K562 (cell line): ENCODE results near the gene CLCN2. TPM values are rescaled to one million over a fixed set of nuclear protein-coding genes. Genes with fewer than 3 reads are reported as not detected.
A peak's percentile ranks its signal among the peaks of the same experiment; 100 is the strongest.

Experiments used
- ATAC-seq: fragments of 200-7000 bp; cut with Tn5 transposase; 3 replicates; pipeline ENCODE4 v1.9.1; 2020; ENCODE audit warnings: moderate library complexity
- BruUV-seq: library from RNA; stranded (reverse); fragments of 400-500 nt; replicated peaks from 2 replicates; lab custom pipeline; 2021; lab: Mats Ljungman, UMichigan
- CTCF ChIA-PET: fragments of 300-600 bp; formaldehyde crosslinking; extraction: SDS; loops from one replicate; lab custom pipeline; 2021; ENCODE audit warnings: low intra/inter-chr PET ratio; lab: Yijun Ruan, JAX
- POLR2A ChIA-PET: fragments of 300-600, 350-650 bp; sonication (Branson Sonifier 250); formaldehyde crosslinking; extraction: SDS; loops from one replicate; lab custom pipeline; 2021; ENCODE audit warnings: antibody characterized with exemption, inconsistent platforms; lab: Yijun Ruan, JAX
- DNase-seq, 4 experiments: peaks; one replicate each; pipeline versions ENCODE4 v3.0.0 to v3.0.0-alpha.2; 2011 to 2018; ENCODE audit warnings: low spot score in 3 of 4, mixed read lengths in 3 of 4; ENCODE audit errors: extremely low read depth in 1 of 4
- FAIRE-seq: peaks from 2 replicates; lab custom pipeline; 2011; peaks lifted over from hg19 to GRCh38; lab: Jason Lieb, UNC
- H2AFZ ChIP-seq: 2 replicates; pipeline ENCODE4 v1.6.0; 2011; ENCODE audit warnings: low read depth, low read length, control low read depth, inconsistent platforms
- H3K27ac ChIP-seq: fragments of 200-600 bp; 3 replicates; pipeline ENCODE4 v1.8.0; 2011; ENCODE audit warnings: low read depth, mild to moderate bottlenecking, control low read depth, inconsistent platforms, low read length, moderate library complexity, mixed read lengths; ENCODE audit errors: extremely low read depth
- H3K27me3 ChIP-seq, 2 experiments: fragments of 300-600 bp in 1 of 2; 2 replicates in 1 of 2; 3 replicates in 1 of 2; pipeline versions ENCODE4 v1.6.0 to v1.8.0; 2011; ENCODE audit warnings: inconsistent platforms in 2 of 2, low read length in 2 of 2, mild to moderate bottlenecking in 1 of 2, mixed read lengths in 1 of 2, moderate library complexity in 1 of 2; ENCODE audit not compliant: control insufficient read depth in 2 of 2, insufficient read depth in 2 of 2
- H3K36me3 ChIP-seq: fragments of 300-600 bp; 3 replicates; pipeline ENCODE4 v1.8.0; 2011; ENCODE audit warnings: mild to moderate bottlenecking, low read length, inconsistent platforms; ENCODE audit not compliant: control insufficient read depth, insufficient read depth
- H3K4me1 ChIP-seq, 2 experiments: fragments of 200-600 bp in 1 of 2; replicated peaks in 1 of 2; 2 replicates in 1 of 2; 3 replicates in 1 of 2; pipeline versions ENCODE4 v1.5.1 to v1.8.0; 2011; ENCODE audit warnings: inconsistent platforms in 2 of 2, low read length in 2 of 2, mild to moderate bottlenecking in 1 of 2, mixed read lengths in 1 of 2, moderate library complexity in 1 of 2; ENCODE audit not compliant: control insufficient read depth in 2 of 2, insufficient read depth in 2 of 2
- H3K4me2 ChIP-seq: 2 replicates; pipeline ENCODE4 v1.6.1; 2011; ENCODE audit warnings: low read length, control low read depth, inconsistent platforms, mixed read lengths; ENCODE audit not compliant: insufficient read depth
- H3K4me3 ChIP-seq: fragments of 200-600 bp; sonication (generic), shearing (Covaris generic); 2 replicates; pipeline ENCODE4 v1.5.1; 2016; ENCODE audit warnings: control low read depth, inconsistent platforms
- H3K79me2 ChIP-seq: fragments of 200-600 bp; 3 replicates; pipeline ENCODE4 v1.8.0; 2011; ENCODE audit warnings: low read length, inconsistent platforms; ENCODE audit not compliant: control insufficient read depth, insufficient read depth
- H3K9ac ChIP-seq, 2 experiments: 2 replicates each; pipeline versions ENCODE4 v1.6.0 to v1.6.1; 2011; ENCODE audit warnings: low read depth in 2 of 2, low read length in 2 of 2, control low read depth in 1 of 2, inconsistent platforms in 1 of 2, mild to moderate bottlenecking in 1 of 2, mixed read lengths in 1 of 2; ENCODE audit not compliant: insufficient read depth in 1 of 2
- H3K9me1 ChIP-seq: one replicate; pipeline ENCODE4 v1.6.0; 2011; ENCODE audit warnings: inconsistent platforms, mild to moderate bottlenecking, low read length, moderate library complexity; ENCODE audit not compliant: control insufficient read depth, insufficient read depth
- H3K9me3 ChIP-seq: replicated peaks from 2 replicates; pipeline ENCODE4 v1.5.1; 2011; ENCODE audit warnings: low read depth, low read length, inconsistent platforms; ENCODE audit not compliant: control insufficient read depth, insufficient read depth
- H4K20me1 ChIP-seq: replicated peaks from 2 replicates; pipeline ENCODE4 v1.6.1; 2011; ENCODE audit warnings: low read length, inconsistent platforms, mixed read lengths; ENCODE audit not compliant: control insufficient read depth, insufficient read depth
- ATF3 ChIP-seq, 2 experiments: fragments of 450-650 bp in 1 of 2; sonication (generic) in 1 of 2; formaldehyde crosslinking in 1 of 2; IDR thresholded peaks in 1 of 2; conservative IDR thresholded peaks in 1 of 2; 2 replicates each; pipeline versions ENCODE4 v1.6.1 to v1.8.1; 2016 to 2023; ENCODE audit warnings: mild to moderate bottlenecking in 2 of 2, moderate library complexity in 2 of 2, inconsistent platforms in 1 of 2, missing genetic modification reagents in 1 of 2
- CEBPB ChIP-seq: fragments of 450-650 bp; IDR thresholded peaks from 2 replicates; pipeline ENCODE4 v1.6.1; 2016; ENCODE audit warnings: missing genetic modification characterization, missing compliant biosample characterization
- FOXA3 ChIP-seq, 2 experiments: fragments of 450-650 bp in 1 of 2; sonication (generic) in 1 of 2; formaldehyde crosslinking; IDR thresholded peaks in 1 of 2; conservative IDR thresholded peaks in 1 of 2; 2 replicates each; pipeline versions ENCODE4 v1.4.0 to v1.8.0; 2020 to 2022; ENCODE audit warnings: mild to moderate bottlenecking in 2 of 2, missing genetic modification reagents in 1 of 2
- MCM3 ChIP-seq: fragments of 450-650 bp; IDR thresholded peaks from 2 replicates; pipeline ENCODE4 v1.6.1; 2016
- NONO ChIP-seq, 2 experiments: fragments of 200-400 bp in 1 of 2; fragments of 450-650 bp in 1 of 2; formaldehyde crosslinking in 1 of 2; IDR thresholded peaks; 2 replicates each; pipeline ENCODE4 v1.6.1; 2017; ENCODE audit warnings: low read depth in 2 of 2, mild to moderate bottlenecking in 2 of 2, moderate library complexity in 2 of 2, low read length in 1 of 2
- SUPT5H ChIP-seq: fragments of 450-650 bp; IDR thresholded peaks from 2 replicates; pipeline ENCODE4 v1.6.1; 2016
- ZNF695 ChIP-seq: fragments of 450-650 bp; formaldehyde crosslinking; IDR thresholded peaks from 2 replicates; pipeline ENCODE4 v1.4.0; 2020; ENCODE audit warnings: mild to moderate bottlenecking, moderate library complexity
- WGBS: fragments of 100-300 bp; shearing (Covaris generic); methylation state at CpG from one replicate; pipeline ENCODE4 v1.1.6; 2016; ENCODE audit warnings: low coverage, mixed read lengths; ENCODE audit not compliant: insufficient coverage; ENCODE audit errors: missing lambda C conversion rate; 5-methylcytosine and 5-hydroxymethylcytosine counted together
- in situ Hi-C: fragments of 300-500 bp; cut with MboI; formaldehyde crosslinking; loops from 4 replicates; pipeline ENCODE4 v1.15.0; 2018; ENCODE audit warnings: inconsistent platforms, mixed read lengths
- intact Hi-C: fragments of 100-400 bp; cut with micrococcal nuclease; formaldehyde crosslinking; loops from 2 replicates; pipeline ENCODE4 v1.14.2; 2022
- polyA plus RNA-seq, 8 experiments: library from polyadenylated mRNA; depleted of rRNA in 4 of 8; stranded (reverse) in 5 of 8; unstranded in 3 of 8; fragments of >200 nt; fragmentation: Nextera tagmentation in 2 of 8; fragmentation: Illumina TruSeq in 1 of 8; extraction: Ambion mirVana in 2 of 8; extraction: Trizol in 1 of 8; gene quantifications; 2 replicates each; pipeline versions ENCODE4 v1.2.1 to v1.2.3, GENCODE V29; 2011 to 2014; ENCODE audit warnings: inconsistent platforms in 1 of 8, missing spikeins in 1 of 8
- total RNA-seq, 7 experiments: library from RNA; depleted of rRNA in 6 of 7; stranded (reverse); fragments of >200 nt in 6 of 7; fragmentation: Illumina TruSeq in 2 of 7; extraction: Trizol in 2 of 7; gene quantifications; 2 replicates each; pipeline versions ENCODE4 v1.2.1 to v1.2.3, GENCODE V29; 2011 to 2021; ENCODE audit warnings: low replicate concordance in 1 of 7

CLCN2 gene
- total and polyA plus RNA-seq, 9 of the 15 experiments (the other 6 are each of a cell fraction or from before 2014, with no cell fraction given): 0.10 to 14.0 (median 6.9) TPM

GRCh38 chr3:184366619-184367289, 5.3 kb upstream of the CLCN2 start:
- no peak for ATAC-seq
- intact Hi-C loops: no loop called here
- CTCF ChIA-PET: no interaction called here
- in situ Hi-C loops: no loop called here
- Histone ChIP-seq H3K79me2 (peaks cover 33% of the 10 kb centered on the region), H3K9me1 (peaks cover 3% of the 10 kb centered on the region), H2AFZ (no peak overlapping the region), H3K27me3 (no peaks in the 10 kb centered on the region), H3K9ac (no peak overlapping the region), H3K9me3 (no peaks in the 10 kb centered on the region), H4K20me1 (0 out of 2 replicates have a peak, but pooled peaks cover 3% of the 10 kb centered on the region), H3K4me2 (no peak overlapping the region), H3K4me3 (no peak overlapping the region), H3K4me1 (peaks cover 7 to 18% of the 10 kb centered on the region in 2 experiments; a peak in 3 of 5 replicates), H3K27ac (no peak overlapping the region), H3K36me3 (peaks cover 52% of the 10 kb centered on the region)
- no TSS peak for BruUV-seq
- POLR2A ChIA-PET: interaction anchor here (0.7 kb wide), 1 partner anchor 8 kb away, joined by 3 read pairs; no protein-coding TSS in a partner anchor
- DNase-seq: no peak
- no peak for FAIRE-seq
- 78% methylated on average over 5 of the region's 5 CpGs for WGBS
- TF ChIP-seq CEBPB (tag): peak; percentile 69
- TF ChIP-seq NONO (IDR thresholded peaks at IDR 0.05; ENCODE audit: low read depth in 2 of 2, low read length in 1 of 2): no peak
- 0 out of 2 replicates have a peak, but pooled peaks have one; percentile 26 for TF ChIP-seq SUPT5H
- TF ChIP-seq ZNF695 (CRISPR knock-in tag): no peak
- TF ChIP-seq ATF3 (IDR thresholded peaks at IDR 0.05): no peak
- no peak for TF ChIP-seq ATF3 (CRISPR knock-in tag; conservative IDR thresholded peaks at IDR 0.05)
- peak in 1 of 2 experiments; percentile 22; a peak in 1 of 4 replicates for TF ChIP-seq FOXA3 (CRISPR knock-in tag; conservative IDR thresholded peaks at IDR 0.05 in 1 of 2, IDR thresholded peaks at IDR 0.05 in 1 of 2)
- peak; percentile 93 for TF ChIP-seq MCM3
